Endometrial microvascular endothelial cells (primary cell): ENCODE measurements around the gene ADGRG4. TPM values are rescaled to one million over a fixed set of nuclear protein-coding genes. Genes with fewer than 3 reads are reported as not detected.

Source experiments
- in situ Hi-C: cut with HindIII; loops from 2 replicates; pipeline ENCODE4 v1.10.0; 2017; ENCODE audit warnings: low sequenced_read_pairs, low pct_unique_long_range_greater_than_20kb; ENCODE audit errors: inconsistent ontology term
- total RNA-seq: library from RNA; depleted of rRNA; stranded (reverse); fragments of >200 nt; gene quantifications from one replicate; pipeline ENCODE4 v1.2.3, GENCODE V29; 2015; ENCODE audit errors: inconsistent ontology term

Gene ADGRG4
- total RNA-seq, 1 donor from 2014 or later = 0.56 TPM

- in situ Hi-C loops = no loop called here
Observed at GRCh38 chrX:136446208-136446607, 145.4 kb downstream of the ADGRG4 start.

- in situ Hi-C loops = no loop called here
Observed at GRCh38 chrX:136447308-136447707, 146.5 kb downstream of the ADGRG4 start.

GRCh38 chrX:136447968-136448367 is 147.2 kb downstream of the ADGRG4 start:
- in situ Hi-C loops = no loop called here

- in situ Hi-C loops = no loop called here
Observed at GRCh38 chrX:136450050-136450830, 149.5 kb downstream of the ADGRG4 start.

GRCh38 chrX:136452614-136453013 is 151.9 kb downstream of the ADGRG4 start:
- in situ Hi-C loops = no loop called here

GRCh38 chrX:136453114-136453513 is 152.4 kb downstream of the ADGRG4 start:
- in situ Hi-C loops = no loop called here

GRCh38 chrX:136453771-136454170 is 153.0 kb downstream of the ADGRG4 start:
- in situ Hi-C loops = no loop called here

GRCh38 chrX:136456133-136456532 is 155.4 kb downstream of the ADGRG4 start:
- in situ Hi-C loops = no loop called here

- in situ Hi-C loops = no loop called here
Observed at GRCh38 chrX:136457303-136457917, 156.6 kb downstream of the ADGRG4 start.

GRCh38 chrX:136464589-136464988 is 163.8 kb downstream of the ADGRG4 start:
- in situ Hi-C loops = no loop called here

Other genes with a start within 250 kb of the ADGRG4 start
- 66.1 TPM for gene FHL1, start 153.4 kb upstream of the ADGRG4 start, total RNA-seq
- gene MAP7D3, start 49.6 kb upstream of the ADGRG4 start, total RNA-seq = 25.2 TPM
- gene BRS3, start 187.0 kb downstream of the ADGRG4 start, total RNA-seq = not detected
- 39.7 TPM for gene HTATSF1, start 196.6 kb downstream of the ADGRG4 start, total RNA-seq
- not detected for gene VGLL1, start 231.3 kb downstream of the ADGRG4 start, total RNA-seq